Stimulated activated naive CD8-positive, alpha-beta T cell treated with anti-CD3 and anti-CD28 coated beads, Interleukin-15, amount 100 ng/mL, for 72 hours (primary cell): ENCODE data around the gene INTU.
"Not testable (repeated sequence)": the region's sequence is repeated elsewhere in the genome, so short reads cannot be mapped to it uniquely, and the experiment has no call there.

Source experiments
- ATAC-seq: fragments of 150-1000 bp; cut with Tn5 transposase; 2 replicates; pipeline ENCODE4 v1.10.0; 2021; ENCODE audit warnings: mild to moderate bottlenecking, moderate library complexity
- DNase-seq, 2 donors: peaks; one replicate each; pipeline ENCODE4 v3.0.0; 2021 to 2022
- H3K27ac Mint-ChIP-seq, 2 donors: one replicate each; pipeline ENCODE4 v1.8.0; 2022; ENCODE audit warnings: mild to moderate bottlenecking in 2 of 2, mixed read lengths in 2 of 2, moderate library complexity in 2 of 2
- H3K27me3 Mint-ChIP-seq: one replicate; pipeline ENCODE4 v1.8.0; 2022; ENCODE audit warnings: mixed read lengths
- H3K4me1 Mint-ChIP-seq: one replicate; pipeline ENCODE4 v1.8.0; 2022; ENCODE audit warnings: mild to moderate bottlenecking, mixed read lengths
- H3K4me3 Mint-ChIP-seq, 2 donors: one replicate each; pipeline ENCODE4 v1.8.0; 2022; ENCODE audit warnings: mild to moderate bottlenecking in 2 of 2, mixed read lengths in 2 of 2, moderate library complexity in 1 of 2
- H3K9me3 Mint-ChIP-seq, 2 donors: one replicate each; pipeline ENCODE4 v1.8.0; 2022; ENCODE audit warnings: mixed read lengths in 2 of 2

INTU gene

GRCh38 chr4:127624173-127624572, 8.6 kb upstream of the INTU start:
- Mint-ChIP-seq H3K4me3 (no peak overlapping the region), H3K27me3 (peaks cover 59% of the 10 kb centered on the region), H3K9me3 (no peaks in the 10 kb centered on the region), H3K4me1 (peaks cover 16% of the 10 kb centered on the region), H3K27ac (no peak overlapping the region)
- DNase-seq (no peak), ATAC-seq (no peak)

- Mint-ChIP-seq H3K27me3 (peaks cover 66% of the 10 kb centered on the region), H3K27ac (no peak overlapping the region), H3K4me1 (peaks cover 11% of the 10 kb centered on the region), H3K4me3 (no peak overlapping the region), H3K9me3 (no peaks in the 10 kb centered on the region)
- DNase-seq (no peak), ATAC-seq (no peak)
Observed at GRCh38 chr4:127629371-127629770, 3.4 kb upstream of the INTU start.

GRCh38 chr4:127630152-127630551, 2.6 kb upstream of the INTU start:
- H3K27ac Mint-ChIP-seq: no peak overlapping the region
- no peaks in the 10 kb centered on the region for H3K9me3 Mint-ChIP-seq
- H3K4me1 Mint-ChIP-seq: peaks cover 11% of the 10 kb centered on the region
- peaks cover 64% of the 10 kb centered on the region for H3K27me3 Mint-ChIP-seq
- ATAC-seq (no peak), DNase-seq (no peak)
- H3K4me3 Mint-ChIP-seq: no peak overlapping the region

- Mint-ChIP-seq H3K27me3 (peaks cover 70% of the 10 kb centered on the region), H3K27ac (no peak overlapping the region), H3K9me3 (no peaks in the 10 kb centered on the region), H3K4me3 (no peak overlapping the region), H3K4me1 (peaks cover 11% of the 10 kb centered on the region)
- ATAC-seq: no peak
- no peak for DNase-seq
Observed at GRCh38 chr4:127631420-127631819, 1.3 kb upstream of the INTU start.

- DNase-seq (no peak), ATAC-seq (no peak)
- no peak overlapping the region for H3K27ac Mint-ChIP-seq
- no peaks in the 10 kb centered on the region for H3K9me3 Mint-ChIP-seq
- H3K4me3 Mint-ChIP-seq: no peak overlapping the region
- H3K27me3 Mint-ChIP-seq: peaks cover 54% of the 10 kb centered on the region
- H3K4me1 Mint-ChIP-seq: peaks cover 11% of the 10 kb centered on the region
Observed at GRCh38 chr4:127634181-127634580, 1.4 kb downstream of the INTU start.

GRCh38 chr4:127641524-127641923, 8.8 kb downstream of the INTU start:
- DNase-seq: no peak
- Mint-ChIP-seq H3K27me3 (peaks cover 17% of the 10 kb centered on the region), H3K4me3 (no peak overlapping the region), H3K27ac (no peak overlapping the region), H3K9me3 (peaks cover 0 to 6% of the 10 kb centered on the region in 2 donors), H3K4me1 (no peaks in the 10 kb centered on the region)
- no peak for ATAC-seq

- no peak for ATAC-seq
- Mint-ChIP-seq H3K27ac (no peak overlapping the region), H3K27me3 (peaks cover 10% of the 10 kb centered on the region), H3K9me3 (peaks cover 0 to 6% of the 10 kb centered on the region in 2 donors), H3K4me3 (no peak overlapping the region), H3K4me1 (no peaks in the 10 kb centered on the region)
- DNase-seq: no peak
Observed at GRCh38 chr4:127642169-127642568, 9.4 kb downstream of the INTU start.

GRCh38 chr4:127643791-127644190, 11.0 kb downstream of the INTU start:
- ATAC-seq (no peak), DNase-seq (no peak)
- Mint-ChIP-seq H3K27ac (no peak overlapping the region), H3K9me3 (peaks cover 0 to 6% of the 10 kb centered on the region in 2 donors), H3K4me3 (no peak overlapping the region), H3K4me1 (no peaks in the 10 kb centered on the region), H3K27me3 (peaks cover 9% of the 10 kb centered on the region)

GRCh38 chr4:127648061-127648460, 15.3 kb downstream of the INTU start:
- Mint-ChIP-seq H3K27ac (no peak overlapping the region), H3K4me3 (no peak overlapping the region), H3K9me3 (peaks cover 0 to 6% of the 10 kb centered on the region in 2 donors), H3K4me1 (no peaks in the 10 kb centered on the region), H3K27me3 (no peaks in the 10 kb centered on the region)
- DNase-seq (no peak), ATAC-seq (no peak)

GRCh38 chr4:127655590-127655989, 22.8 kb downstream of the INTU start:
- not testable (repeated sequence) for H3K9me3 Mint-ChIP-seq, H3K27me3 Mint-ChIP-seq, H3K4me1 Mint-ChIP-seq, DNase-seq, H3K27ac Mint-ChIP-seq, ATAC-seq, H3K4me3 Mint-ChIP-seq

- H3K27ac Mint-ChIP-seq: no peak overlapping the region
- no peaks in the 10 kb centered on the region for H3K9me3 Mint-ChIP-seq
- ATAC-seq (no peak), DNase-seq (no peak)
- H3K4me1 Mint-ChIP-seq: no peaks in the 10 kb centered on the region
- H3K4me3 Mint-ChIP-seq: no peak overlapping the region
- no peaks in the 10 kb centered on the region for H3K27me3 Mint-ChIP-seq
Observed at GRCh38 chr4:127656047-127656680, 23.4 kb downstream of the INTU start.

GRCh38 chr4:127660284-127660885, 27.6 kb downstream of the INTU start:
- no peak for ATAC-seq
- no peak overlapping the region for H3K4me3 Mint-ChIP-seq

GRCh38 chr4:127667116-127667515, 34.4 kb downstream of the INTU start:
- Mint-ChIP-seq H3K4me3 (no peak overlapping the region), H3K27me3 (no peaks in the 10 kb centered on the region), H3K9me3 (no peaks in the 10 kb centered on the region), H3K4me1 (no peaks in the 10 kb centered on the region), H3K27ac (no peak overlapping the region)
- ATAC-seq (no peak), DNase-seq (no peak)

More at GRCh38 chr4:127660284-127660885, 27.6 kb downstream of the INTU start:
- H3K27ac Mint-ChIP-seq: no peak overlapping the region
- no peaks in the 10 kb centered on the region for H3K27me3 Mint-ChIP-seq
- no peak for DNase-seq
- H3K4me1 Mint-ChIP-seq: no peaks in the 10 kb centered on the region
- H3K9me3 Mint-ChIP-seq: no peaks in the 10 kb centered on the region

GRCh38 chr4:127667772-127668171, 35.0 kb downstream of the INTU start:
- H3K4me1 Mint-ChIP-seq: no peaks in the 10 kb centered on the region

GRCh38 chr4:127668770-127669169, 36.0 kb downstream of the INTU start:
- ATAC-seq (no peak), DNase-seq (no peak)
- no peak overlapping the region for H3K27ac Mint-ChIP-seq
- H3K9me3 Mint-ChIP-seq: no peaks in the 10 kb centered on the region
- no peak overlapping the region for H3K4me3 Mint-ChIP-seq
- no peaks in the 10 kb centered on the region for H3K27me3 Mint-ChIP-seq
- H3K4me1 Mint-ChIP-seq: no peaks in the 10 kb centered on the region

More at GRCh38 chr4:127667772-127668171, 35.0 kb downstream of the INTU start:
- DNase-seq (no peak), ATAC-seq (no peak)
- no peaks in the 10 kb centered on the region for H3K9me3 Mint-ChIP-seq
- no peak overlapping the region for H3K4me3 Mint-ChIP-seq
- H3K27ac Mint-ChIP-seq: no peak overlapping the region
- no peaks in the 10 kb centered on the region for H3K27me3 Mint-ChIP-seq

GRCh38 chr4:127669691-127670090, 36.9 kb downstream of the INTU start:
- no peak for ATAC-seq
- Mint-ChIP-seq H3K27me3 (no peaks in the 10 kb centered on the region), H3K4me1 (no peaks in the 10 kb centered on the region), H3K9me3 (no peaks in the 10 kb centered on the region), H3K4me3 (no peak overlapping the region), H3K27ac (no peak overlapping the region)
- no peak for DNase-seq

- H3K4me1 Mint-ChIP-seq: no peaks in the 10 kb centered on the region
- H3K27ac Mint-ChIP-seq: no peak overlapping the region
- H3K4me3 Mint-ChIP-seq: no peak overlapping the region
- H3K9me3 Mint-ChIP-seq: no peaks in the 10 kb centered on the region
- no peaks in the 10 kb centered on the region for H3K27me3 Mint-ChIP-seq
- ATAC-seq (no peak), DNase-seq (no peak)
Observed at GRCh38 chr4:127672111-127672510, 39.4 kb downstream of the INTU start.
